NCI-H1436 treated with DMSO at 0.1 percent for 48 hours (cell line): ENCODE results near the gene CFHR1.

Experiments used
- DNase-seq: peaks from one replicate; lab custom pipeline; 2025; lab: John Stamatoyannopoulos, UW

CFHR1 gene

DNA sequence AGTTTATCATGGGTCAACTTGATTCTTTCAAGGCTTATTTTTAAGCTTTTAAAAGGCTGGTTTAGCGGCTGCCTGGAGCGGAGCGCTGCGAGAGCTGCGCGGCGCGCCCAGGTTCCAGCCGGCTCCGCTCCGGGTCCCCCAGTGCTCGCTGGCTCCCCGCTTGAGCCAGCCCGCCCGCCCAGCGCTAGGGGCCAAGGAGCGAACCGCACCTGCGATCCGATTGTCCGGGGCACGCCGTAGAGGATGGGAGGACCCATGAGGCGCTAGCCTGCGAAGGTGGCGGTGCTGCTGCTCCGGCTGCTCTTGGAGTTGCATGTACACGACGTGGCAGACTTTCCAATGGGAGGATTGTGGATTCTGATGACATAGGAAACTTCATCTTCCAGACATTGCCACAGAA, 58.4 kb downstream of the CFHR1 start:
- no peak for DNase-seq
